HG03095 (cell line): Measurements from ENCODE around the gene CCDC93.
"Not testable (repeated sequence)": the region's sequence is repeated elsewhere in the genome, so short reads cannot be mapped to it uniquely, and the experiment has no call there.

Experiments
- ATAC-seq: cut with Tn5 transposase; IDR thresholded peaks from one replicate; pipeline ENCODE4 v1.9.1; 2021; ENCODE audit warnings: moderate library complexity; ENCODE audit not compliant: unreplicated experiment

Gene CCDC93

GRCh38 chr2:117957616-117958015 lies 56.3 kb downstream of the CCDC93 start:
- ATAC-seq, result no peak

GRCh38 chr2:117956036-117956796 lies 57.7 kb downstream of the CCDC93 start:
- no peak for ATAC-seq

GRCh38 chr2:117953231-117953630 lies 60.6 kb downstream of the CCDC93 start:
- ATAC-seq, result no peak

GRCh38 chr2:117952701-117953100 lies 61.2 kb downstream of the CCDC93 start:
- no peak for ATAC-seq

GRCh38 chr2:117952228-117952627 lies 61.6 kb downstream of the CCDC93 start:
- no peak for ATAC-seq

GRCh38 chr2:117949806-117950205 lies 64.1 kb downstream of the CCDC93 start:
- no peak for ATAC-seq

- ATAC-seq, result no peak
Observed at GRCh38 chr2:117948615-117949014, 65.3 kb downstream of the CCDC93 start.

GRCh38 chr2:117945296-117945695 lies 68.6 kb downstream of the CCDC93 start:
- ATAC-seq, result no peak

- no peak for ATAC-seq
Observed at GRCh38 chr2:117944816-117945215, 69.1 kb downstream of the CCDC93 start.

GRCh38 chr2:117943013-117943672 lies 70.7 kb downstream of the CCDC93 start:
- ATAC-seq, result no peak

GRCh38 chr2:117942551-117942950 lies 71.3 kb downstream of the CCDC93 start:
- ATAC-seq, result no peak

- ATAC-seq, result no peak
Observed at GRCh38 chr2:117941693-117942092, 72.2 kb downstream of the CCDC93 start.

- no peak for ATAC-seq
Observed at GRCh38 chr2:117940436-117940835, 73.4 kb downstream of the CCDC93 start.

GRCh38 chr2:117938611-117939010 lies 75.3 kb downstream of the CCDC93 start:
- no peak for ATAC-seq

GRCh38 chr2:117936871-117937428 lies 76.9 kb downstream of the CCDC93 start:
- ATAC-seq, result no peak

GRCh38 chr2:117935954-117936353 lies 77.9 kb downstream of the CCDC93 start:
- no peak for ATAC-seq

- no peak for ATAC-seq
Observed at GRCh38 chr2:117935456-117935855, 78.4 kb downstream of the CCDC93 start.

- no peak for ATAC-seq
Observed at GRCh38 chr2:117933884-117934354, 80.0 kb downstream of the CCDC93 start.

GRCh38 chr2:117931978-117932377 lies 81.9 kb downstream of the CCDC93 start:
- ATAC-seq, result no peak

- ATAC-seq, result no peak
Observed at GRCh38 chr2:117931266-117931665, 82.6 kb downstream of the CCDC93 start.

GRCh38 chr2:117930775-117931174 lies 83.1 kb downstream of the CCDC93 start:
- ATAC-seq, result no peak

- not testable (repeated sequence) for ATAC-seq
Observed at GRCh38 chr2:117923471-117923870, 90.4 kb downstream of the CCDC93 start.
